Measurements from ENCODE around the gene IL20RA.
A peak's percentile ranks its signal among the peaks of the same experiment; 100 is the strongest.

Gene IL20RA

GRCh38 chr6:137043710-137044365, 927 bp downstream of the IL20RA start:
- no peak for DNase-seq

DNA sequence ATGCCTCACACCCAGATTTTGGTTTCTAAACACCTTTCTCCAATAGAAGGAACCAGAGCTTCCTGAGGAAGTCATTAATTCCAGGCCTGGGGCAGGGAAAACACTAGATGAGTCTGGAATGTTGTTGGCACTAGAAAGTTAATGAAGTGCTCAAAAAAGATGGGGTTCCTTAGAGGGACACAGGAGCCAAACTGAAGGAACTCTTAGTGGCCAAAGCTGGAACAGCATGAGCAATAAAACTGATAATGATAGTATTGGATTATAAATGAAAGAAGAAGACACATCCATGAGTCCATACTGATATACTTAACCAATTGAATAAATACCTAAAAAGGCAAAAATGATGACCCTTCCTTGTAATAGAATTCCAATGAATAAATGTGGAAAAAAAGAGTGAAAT, 4.4 kb downstream of the IL20RA start:
- no peak for DNase-seq

- no peak for DNase-seq
Measured at GRCh38 chr6:137039010-137039409, 5.8 kb downstream of the IL20RA start.

- no peak for DNase-seq
Measured at GRCh38 chr6:137036566-137037300, 8.0 kb downstream of the IL20RA start.

- DNase-seq: peak; percentile 68
Measured at GRCh38 chr6:137033828-137034227, 10.9 kb downstream of the IL20RA start.

DNA sequence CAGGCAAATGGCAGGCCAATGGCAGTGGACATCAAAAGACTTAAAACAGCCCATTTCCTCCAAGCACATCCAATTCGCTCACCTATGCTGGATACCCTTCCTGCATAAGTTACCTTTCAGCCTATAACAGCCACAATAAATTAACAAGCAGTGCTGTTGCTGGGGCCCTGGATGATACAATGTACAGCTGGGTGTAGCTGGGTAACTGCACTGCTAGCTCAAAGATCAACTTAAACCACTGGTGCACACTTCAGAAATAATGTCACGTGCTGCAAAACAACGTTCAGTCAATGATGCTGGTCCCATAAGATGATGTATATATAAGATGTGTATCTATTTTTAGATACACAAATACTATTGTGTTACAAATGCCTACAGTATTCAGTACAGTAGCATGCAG, 13.6 kb downstream of the IL20RA start:
- no peak for DNase-seq

DNA sequence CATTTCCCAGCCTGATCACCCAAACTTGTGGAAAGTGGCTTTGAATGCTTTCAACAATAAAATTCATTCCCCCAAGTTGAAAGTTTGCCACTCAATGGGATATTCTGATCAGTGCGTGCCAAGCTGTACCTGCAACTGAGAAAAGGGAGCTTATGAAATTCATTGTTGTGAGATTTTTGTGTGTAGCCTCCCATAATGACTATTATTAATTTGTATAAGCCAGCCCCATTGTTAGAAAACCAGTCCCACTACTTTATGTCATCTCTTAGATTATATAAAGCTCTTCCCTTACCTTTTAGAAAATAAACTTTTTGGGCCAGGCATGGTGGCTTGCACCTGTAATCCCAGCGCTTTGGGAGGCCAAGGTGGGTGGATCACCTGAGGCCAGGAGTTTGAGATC, 15.9 kb downstream of the IL20RA start:
- no peak for DNase-seq

DNA sequence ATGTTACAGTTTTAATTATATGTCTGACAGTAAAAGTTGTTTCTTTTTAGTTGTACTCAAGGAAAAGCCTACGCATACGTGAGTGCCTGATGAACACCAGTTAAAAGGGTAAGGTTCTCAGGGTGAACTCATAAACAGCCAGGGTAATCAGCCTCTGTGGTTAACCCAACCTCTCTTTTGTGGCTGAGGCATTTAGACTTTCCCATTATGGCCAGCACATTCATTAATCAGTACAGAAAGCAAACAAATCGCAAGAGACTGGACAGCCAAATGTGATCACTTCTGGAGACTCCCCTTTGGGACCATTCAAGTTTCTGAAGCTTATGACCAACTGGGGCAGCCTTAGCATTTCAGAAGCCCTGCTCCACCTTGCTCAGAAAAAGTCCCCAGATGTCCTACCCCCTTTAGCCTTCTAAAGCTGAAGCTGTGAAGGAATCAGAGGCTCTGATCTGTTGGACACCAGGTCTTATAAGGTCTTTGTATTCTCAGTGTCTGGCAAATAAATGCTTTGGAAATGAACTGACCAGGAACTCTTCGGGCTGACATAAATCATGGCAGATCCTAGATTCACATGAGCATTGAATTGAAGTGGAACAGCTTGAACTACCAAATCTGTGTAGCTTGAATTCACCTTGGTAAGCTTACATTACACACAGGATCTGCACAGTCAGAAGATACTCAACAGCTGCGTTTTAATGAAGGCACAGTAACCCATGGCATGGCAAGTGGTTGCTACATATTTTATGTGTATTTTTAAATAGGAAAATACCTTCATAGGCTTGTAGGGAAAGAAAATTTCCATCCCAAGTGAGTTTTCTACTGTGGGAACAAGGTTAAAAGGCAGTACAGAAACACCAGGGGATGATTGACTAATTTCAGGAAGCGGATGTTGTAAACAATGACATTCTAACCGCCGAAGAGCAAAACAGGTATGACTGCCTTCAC, 18.7 kb downstream of the IL20RA start:
- no peak for DNase-seq

DNA sequence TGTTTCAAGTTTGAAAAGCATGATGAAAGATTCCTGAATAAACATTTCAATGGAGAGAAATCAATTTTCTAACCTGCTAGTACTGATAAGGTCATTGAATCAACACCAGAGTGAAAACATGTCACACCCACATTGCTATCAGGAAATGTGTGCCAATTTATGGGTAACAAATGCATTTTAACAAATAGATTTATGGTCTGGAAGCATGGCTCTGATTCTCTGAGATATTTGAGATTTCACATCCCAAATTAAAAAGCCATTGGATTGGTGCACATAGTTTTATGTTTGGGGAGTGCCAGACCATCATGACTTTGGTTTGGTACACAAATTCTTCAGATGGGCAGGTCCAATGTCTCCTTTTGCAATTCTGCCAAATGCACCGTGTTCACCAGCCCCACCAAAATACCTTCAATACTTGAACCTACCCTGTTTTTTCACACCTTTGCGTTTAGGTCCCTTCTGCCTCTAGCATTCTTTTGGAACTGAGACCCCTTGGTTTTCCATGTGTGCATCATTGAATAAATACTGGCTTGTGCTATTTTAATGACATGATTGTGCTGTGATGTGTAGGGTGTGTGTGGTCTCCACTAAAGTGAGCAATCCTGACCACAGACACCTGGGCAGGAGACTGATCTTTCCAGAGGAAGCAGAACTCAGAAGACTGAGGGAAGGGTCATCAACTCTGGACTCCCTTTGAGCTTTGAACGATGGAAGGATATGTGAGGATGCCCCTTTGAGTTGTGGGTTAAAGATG, 20.4 kb downstream of the IL20RA start:
- DNase-seq: no peak

- no peak for DNase-seq
Measured at GRCh38 chr6:137020776-137021175, 24.0 kb downstream of the IL20RA start.

GRCh38 chr6:137019476-137020272, 25.1 kb downstream of the IL20RA start:
- no peak for DNase-seq

- no peak for DNase-seq
Measured at GRCh38 chr6:137017081-137017480, 27.7 kb downstream of the IL20RA start.

- no peak for DNase-seq
Measured at GRCh38 chr6:137016356-137016755, 28.4 kb downstream of the IL20RA start.

GRCh38 chr6:137015943-137016342, 28.8 kb downstream of the IL20RA start:
- no peak for DNase-seq

- DNase-seq: no peak
Measured at GRCh38 chr6:137013738-137014602, 30.8 kb downstream of the IL20RA start.

- DNase-seq: no peak
Measured at GRCh38 chr6:137013031-137013430, 31.7 kb downstream of the IL20RA start.

DNA sequence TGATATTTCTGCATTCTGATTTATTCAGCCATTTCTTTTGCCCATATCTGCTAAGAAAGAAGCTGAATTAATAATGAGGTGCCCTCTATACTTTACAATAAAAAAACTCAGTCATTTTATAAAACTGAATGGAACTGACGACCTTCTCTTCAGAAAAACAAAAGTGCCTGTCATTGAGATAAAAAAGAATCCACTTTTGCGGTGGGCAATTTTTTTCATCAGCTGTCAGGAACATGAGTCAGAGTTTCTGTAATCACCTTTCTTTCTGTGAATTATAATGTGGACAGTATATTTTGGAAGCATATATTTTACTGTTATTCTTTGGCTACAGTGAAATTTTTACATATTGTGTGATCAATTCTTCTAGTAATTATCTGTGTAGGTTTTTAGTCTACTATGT, 33.4 kb downstream of the IL20RA start:
- DNase-seq: no peak

DNA sequence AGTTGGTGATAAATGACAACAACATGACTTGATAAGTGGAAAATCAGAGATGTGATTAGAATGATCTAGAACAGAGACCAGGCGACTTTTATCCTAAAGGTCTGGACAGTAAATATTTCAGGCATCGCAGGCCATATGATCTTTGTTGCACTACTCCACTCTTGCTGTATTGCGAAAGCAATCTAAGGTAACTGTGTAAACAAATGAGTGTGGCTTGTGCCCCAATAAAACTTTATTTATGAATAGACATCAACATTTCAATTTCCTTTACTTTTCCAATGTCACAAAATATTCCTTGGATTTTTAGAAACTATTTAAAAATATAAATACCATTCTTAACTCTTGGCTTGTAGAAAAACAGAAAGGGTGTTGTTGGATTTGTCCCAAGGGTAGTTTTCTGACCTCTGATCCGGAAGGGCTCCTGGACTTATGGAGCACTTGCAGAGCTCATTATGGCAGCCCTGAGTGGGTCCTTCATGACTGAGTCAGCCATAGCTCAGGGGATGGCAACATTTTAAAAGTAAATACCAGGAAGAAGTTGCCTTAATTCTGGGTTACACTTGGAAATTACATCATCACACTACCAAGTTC, 34.5 kb downstream of the IL20RA start:
- no peak for DNase-seq

- DNase-seq: no peak
Measured at GRCh38 chr6:137008204-137008603, 36.6 kb downstream of the IL20RA start.

- no peak for DNase-seq
Measured at GRCh38 chr6:137006056-137006455, 38.7 kb downstream of the IL20RA start.

GRCh38 chr6:137005073-137005472, 39.7 kb downstream of the IL20RA start:
- no peak for DNase-seq

Measured in activated CD4-positive, alpha-beta T cell treated with anti-CD3 and anti-CD28 coated beads for 48 hours (primary cell).